ENCODE results near the gene SDE2.

Gene SDE2

GRCh38 chr1:225958041-225958440 lies 41.1 kb downstream of the SDE2 start:
- no peak for DNase-seq (ENCODE audit: low read depth, low spot score)
- no peak overlapping the region for H3K4me3 ChIP-seq (ENCODE audit: insufficient read length, low read depth)
- no peak for TF ChIP-seq SUZ12 (IDR thresholded peaks at IDR 0.05; ENCODE audit: extremely low read depth, insufficient read depth, insufficient read length)
- TF ChIP-seq ZNF274 (IDR thresholded peaks at IDR 0.05; ENCODE audit: low read depth, low read length), result no peak
- no peak for TF ChIP-seq YY1 (IDR thresholded peaks at IDR 0.05; ENCODE audit: insufficient read depth, insufficient read length)
- no peaks in the 10 kb centered on the region for H3K36me3 ChIP-seq (ENCODE audit: insufficient read depth, insufficient read length, low read length)
- no peak overlapping the region for H3K9ac ChIP-seq (ENCODE audit: insufficient read length, low read depth)
- no peaks in the 10 kb centered on the region for H3K4me1 ChIP-seq (ENCODE audit: insufficient read depth, insufficient read length)
- H3K9me3 ChIP-seq (ENCODE audit: insufficient read depth, low read length), result no peaks in the 10 kb centered on the region
- H3K27me3 ChIP-seq (ENCODE audit: insufficient read depth, insufficient read length), result peaks cover 2% of the 10 kb centered on the region

- Histone ChIP-seq H3K36me3 (ENCODE audit: insufficient read depth, insufficient read length, low read length) (no peaks in the 10 kb centered on the region), H3K4me1 (ENCODE audit: insufficient read depth, insufficient read length) (peaks cover 8% of the 10 kb centered on the region), H3K4me3 (ENCODE audit: insufficient read length, low read depth) (no peak overlapping the region), H3K9me3 (ENCODE audit: insufficient read depth, low read length) (no peaks in the 10 kb centered on the region), H3K9ac (ENCODE audit: insufficient read length, low read depth) (no peak overlapping the region), H3K27me3 (ENCODE audit: insufficient read depth, insufficient read length) (peaks cover 14% of the 10 kb centered on the region)
- TF ChIP-seq ZNF274 (IDR thresholded peaks at IDR 0.05; ENCODE audit: low read depth, low read length) (no peak), SUZ12 (IDR thresholded peaks at IDR 0.05; ENCODE audit: extremely low read depth, insufficient read depth, insufficient read length) (no peak), YY1 (IDR thresholded peaks at IDR 0.05; ENCODE audit: insufficient read depth, insufficient read length) (no peak)
- no peak for DNase-seq (ENCODE audit: low read depth, low spot score)
These were observed 44.4 kb downstream of the SDE2 start for GRCh38 chr1:225954753-225955152.

GRCh38 chr1:225953315-225953714 lies 45.8 kb downstream of the SDE2 start:
- TF ChIP-seq YY1 (IDR thresholded peaks at IDR 0.05; ENCODE audit: insufficient read depth, insufficient read length) (no peak), SUZ12 (IDR thresholded peaks at IDR 0.05; ENCODE audit: extremely low read depth, insufficient read depth, insufficient read length) (no peak), ZNF274 (IDR thresholded peaks at IDR 0.05; ENCODE audit: low read depth, low read length) (no peak)
- DNase-seq (ENCODE audit: low read depth, low spot score), result no peak
- Histone ChIP-seq H3K36me3 (ENCODE audit: insufficient read depth, insufficient read length, low read length) (no peaks in the 10 kb centered on the region), H3K4me3 (ENCODE audit: insufficient read length, low read depth) (no peak overlapping the region), H3K9ac (ENCODE audit: insufficient read length, low read depth) (no peak overlapping the region), H3K27me3 (ENCODE audit: insufficient read depth, insufficient read length) (peaks cover 25% of the 10 kb centered on the region), H3K4me1 (ENCODE audit: insufficient read depth, insufficient read length) (peaks cover 8% of the 10 kb centered on the region), H3K9me3 (ENCODE audit: insufficient read depth, low read length) (no peaks in the 10 kb centered on the region)

- Histone ChIP-seq H3K4me3 (ENCODE audit: insufficient read length, low read depth) (no peak overlapping the region), H3K27me3 (ENCODE audit: insufficient read depth, insufficient read length) (peaks cover 48% of the 10 kb centered on the region), H3K9me3 (ENCODE audit: insufficient read depth, low read length) (no peaks in the 10 kb centered on the region), H3K4me1 (ENCODE audit: insufficient read depth, insufficient read length) (peaks cover 8% of the 10 kb centered on the region), H3K36me3 (ENCODE audit: insufficient read depth, insufficient read length, low read length) (no peaks in the 10 kb centered on the region), H3K9ac (ENCODE audit: insufficient read length, low read depth) (peak overlapping the region; percentile 5)
- TF ChIP-seq SUZ12 (IDR thresholded peaks at IDR 0.05; ENCODE audit: extremely low read depth, insufficient read depth, insufficient read length) (no peak), YY1 (IDR thresholded peaks at IDR 0.05; ENCODE audit: insufficient read depth, insufficient read length) (no peak), ZNF274 (IDR thresholded peaks at IDR 0.05; ENCODE audit: low read depth, low read length) (no peak)
- DNase-seq (ENCODE audit: low read depth, low spot score), result no peak
These were observed 48.1 kb downstream of the SDE2 start for GRCh38 chr1:225950905-225951497.

GRCh38 chr1:225949041-225949440 lies 50.1 kb downstream of the SDE2 start:
- peaks cover 20% of the 10 kb centered on the region for H3K4me1 ChIP-seq (ENCODE audit: insufficient read depth, insufficient read length)
- DNase-seq (ENCODE audit: low read depth, low spot score), result no peak
- no peak overlapping the region for H3K4me3 ChIP-seq (ENCODE audit: insufficient read length, low read depth)
- H3K27me3 ChIP-seq (ENCODE audit: insufficient read depth, insufficient read length), result peaks cover 67% of the 10 kb centered on the region
- no peaks in the 10 kb centered on the region for H3K36me3 ChIP-seq (ENCODE audit: insufficient read depth, insufficient read length, low read length)
- no peaks in the 10 kb centered on the region for H3K9me3 ChIP-seq (ENCODE audit: insufficient read depth, low read length)
- no peak overlapping the region for H3K9ac ChIP-seq (ENCODE audit: insufficient read length, low read depth)
- TF ChIP-seq ZNF274 (IDR thresholded peaks at IDR 0.05; ENCODE audit: low read depth, low read length) (no peak), YY1 (IDR thresholded peaks at IDR 0.05; ENCODE audit: insufficient read depth, insufficient read length) (no peak), SUZ12 (IDR thresholded peaks at IDR 0.05; ENCODE audit: extremely low read depth, insufficient read depth, insufficient read length) (no peak)

- no peak for DNase-seq (ENCODE audit: low read depth, low spot score)
- Histone ChIP-seq H3K27me3 (ENCODE audit: insufficient read depth, insufficient read length) (peaks cover 86% of the 10 kb centered on the region), H3K4me3 (ENCODE audit: insufficient read length, low read depth) (no peak overlapping the region), H3K4me1 (ENCODE audit: insufficient read depth, insufficient read length) (peaks cover 25% of the 10 kb centered on the region), H3K9me3 (ENCODE audit: insufficient read depth, low read length) (no peaks in the 10 kb centered on the region), H3K36me3 (ENCODE audit: insufficient read depth, insufficient read length, low read length) (no peaks in the 10 kb centered on the region), H3K9ac (ENCODE audit: insufficient read length, low read depth) (no peak overlapping the region)
- no peak for TF ChIP-seq ZNF274 (IDR thresholded peaks at IDR 0.05; ENCODE audit: low read depth, low read length)
These were observed 52.3 kb downstream of the SDE2 start for GRCh38 chr1:225946803-225947202.

GRCh38 chr1:225946082-225946620 lies 53.0 kb downstream of the SDE2 start:
- Histone ChIP-seq H3K27me3 (ENCODE audit: insufficient read depth, insufficient read length) (peaks cover 90% of the 10 kb centered on the region), H3K36me3 (ENCODE audit: insufficient read depth, insufficient read length, low read length) (no peaks in the 10 kb centered on the region), H3K9ac (ENCODE audit: insufficient read length, low read depth) (no peak overlapping the region), H3K4me1 (ENCODE audit: insufficient read depth, insufficient read length) (peaks cover 22% of the 10 kb centered on the region), H3K4me3 (ENCODE audit: insufficient read length, low read depth) (no peak overlapping the region), H3K9me3 (ENCODE audit: insufficient read depth, low read length) (no peaks in the 10 kb centered on the region)
- DNase-seq (ENCODE audit: low read depth, low spot score), result no peak
- TF ChIP-seq SUZ12 (IDR thresholded peaks at IDR 0.05; ENCODE audit: extremely low read depth, insufficient read depth, insufficient read length) (no peak), YY1 (IDR thresholded peaks at IDR 0.05; ENCODE audit: insufficient read depth, insufficient read length) (no peak), ZNF274 (IDR thresholded peaks at IDR 0.05; ENCODE audit: low read depth, low read length) (no peak)

Measured in NT2/D1 (cell line).